ENCODE data around the gene AMN. TPM values are rescaled to one million over a fixed set of nuclear protein-coding genes. Genes with fewer than 3 reads are reported as not detected.

The AMN gene
- total and polyA plus RNA-seq, 9 of the 15 experiments (the other 6 are each of a cell fraction or from before 2014, with no cell fraction given): 0.04 to 0.14 TPM; not detected in 7

DNA sequence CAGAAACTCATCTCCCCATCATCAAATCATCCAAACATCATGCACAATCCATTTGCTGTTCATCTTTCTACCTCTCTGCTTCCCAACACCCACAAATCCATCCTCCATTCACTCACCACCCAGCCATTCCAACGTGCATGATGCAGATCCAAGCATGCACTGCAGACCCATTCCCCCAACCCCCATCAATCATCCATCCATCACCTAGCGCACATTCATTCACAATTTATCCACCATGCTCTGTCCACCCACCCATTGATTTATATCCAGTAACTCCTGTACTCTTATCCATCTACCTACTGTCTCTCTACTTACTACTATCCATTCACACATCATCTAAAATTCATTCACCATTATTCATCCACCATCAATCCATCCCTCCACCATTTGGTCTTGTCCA lies 4.0 kb upstream of the AMN start:
- H3K27ac ChIP-seq (ENCODE audit: extremely low read depth, low read depth, low read length): no peak overlapping the region
- TF ChIP-seq, protein P1, sequence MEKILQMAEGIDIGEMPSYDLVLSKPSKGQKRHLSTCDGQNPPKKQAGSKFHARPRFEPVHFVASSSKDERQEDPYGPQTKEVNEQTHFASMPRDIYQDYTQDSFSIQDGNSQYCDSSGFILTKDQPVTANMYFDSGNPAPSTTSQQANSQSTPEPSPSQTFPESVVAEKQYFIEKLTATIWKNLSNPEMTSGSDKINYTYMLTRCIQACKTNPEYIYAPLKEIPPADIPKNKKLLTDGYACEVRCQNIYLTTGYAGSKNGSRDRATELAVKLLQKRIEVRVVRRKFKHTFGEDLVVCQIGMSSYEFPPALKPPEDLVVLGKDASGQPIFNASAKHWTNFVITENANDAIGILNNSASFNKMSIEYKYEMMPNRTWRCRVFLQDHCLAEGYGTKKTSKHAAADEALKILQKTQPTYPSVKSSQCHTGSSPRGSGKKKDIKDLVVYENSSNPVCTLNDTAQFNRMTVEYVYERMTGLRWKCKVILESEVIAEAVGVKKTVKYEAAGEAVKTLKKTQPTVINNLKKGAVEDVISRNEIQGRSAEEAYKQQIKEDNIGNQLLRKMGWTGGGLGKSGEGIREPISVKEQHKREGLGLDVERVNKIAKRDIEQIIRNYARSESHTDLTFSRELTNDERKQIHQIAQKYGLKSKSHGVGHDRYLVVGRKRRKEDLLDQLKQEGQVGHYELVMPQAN (IDR thresholded peaks at IDR 0.05; ENCODE audit: borderline replicate concordance): peak; percentile 18; the same call in 1 of the 2 replicates
- TF ChIP-seq FOXA3 (CRISPR knock-in tag; conservative IDR thresholded peaks at IDR 0.05 in 1 of 2, IDR thresholded peaks at IDR 0.05 in 1 of 2): no peak
- no peak overlapping the region for H3K4me3 ChIP-seq
- DNase-seq (ENCODE audit: extremely low read depth in 1 of 4, low spot score in 3 of 4): no peak
- H3K79me2 ChIP-seq (ENCODE audit: control insufficient read depth, insufficient read depth, low read length): no peaks in the 10 kb centered on the region
- CTCF ChIA-PET (ENCODE audit: low intra/inter-chr PET ratio): interaction anchor here (0.7 to 1.7 kb wide), 2 partner anchors 103 to 224 kb away, joined by 3 to 8 read pairs; no protein-coding TSS in a partner anchor
- H3K36me3 ChIP-seq (ENCODE audit: control insufficient read depth, insufficient read depth, low read length): no peaks in the 10 kb centered on the region
- POLR2A ChIA-PET: interaction anchor here (0.8 kb wide), 1 partner anchor 695 kb away, joined by 3 read pairs; no protein-coding TSS in a partner anchor
- H3K9me3 ChIP-seq (replicated peaks; ENCODE audit: control insufficient read depth, insufficient read depth, low read depth, low read length): no peaks in the 10 kb centered on the region
- in situ Hi-C loops (cut with MboI): loop anchor here (10.0 to 25.0 kb wide), 2 partner anchors 406 to 484 kb away; partner anchors contain the start of gene ANKRD9
- BruUV-seq (replicated peaks): no TSS peak
- no peak overlapping the region for H3K9ac ChIP-seq (ENCODE audit: insufficient read depth in 1 of 2, low read depth in 2 of 2, low read length in 2 of 2)
- no peak overlapping the region for H2AFZ ChIP-seq (ENCODE audit: low read depth, low read length)
- no peak for ATAC-seq
- intact Hi-C loops (cut with micrococcal nuclease): loop anchor here (2.0 to 5.0 kb wide), 4 partner anchors 144 to 481 kb away; no protein-coding TSS in a partner anchor
- H3K4me2 ChIP-seq (ENCODE audit: insufficient read depth, low read length): no peak overlapping the region
- FAIRE-seq: no peak
- H3K4me1 ChIP-seq (replicated peaks in 1 of 2; ENCODE audit: control insufficient read depth in 2 of 2, insufficient read depth in 2 of 2, low read length in 2 of 2): peaks cover 0 to 21% of the 10 kb centered on the region in 2 experiments; a peak in 2 of 5 replicates
- WGBS (ENCODE audit: insufficient coverage, low coverage, missing lambda C conversion rate): 13% methylated on average over 2 of the region's 2 CpGs
- H3K9me1 ChIP-seq (ENCODE audit: control insufficient read depth, insufficient read depth, low read length): no peaks in the 10 kb centered on the region
- H3K27me3 ChIP-seq (ENCODE audit: control insufficient read depth in 2 of 2, insufficient read depth in 2 of 2, low read length in 2 of 2): peaks cover 0 to 10% of the 10 kb centered on the region in 2 experiments; a peak in 1 of 5 replicates
- H4K20me1 ChIP-seq (replicated peaks; ENCODE audit: control insufficient read depth, insufficient read depth, low read length): no peaks in the 10 kb centered on the region; the same call in 1 of the 2 replicates
